Heart left ventricle (tissue), 16 donors: ENCODE measurements around the gene SLC38A10. TPM values are rescaled to one million over a fixed set of nuclear protein-coding genes. Genes with fewer than 3 reads are reported as not detected.

Source experiments
- ATAC-seq, 4 donors: fragments of 200-7000 bp; cut with Tn5 transposase; one replicate each; pipeline ENCODE4 v1.9.1; 2020 to 2022; ENCODE audit warnings: moderate library complexity in 4 of 4, mild to moderate bottlenecking in 3 of 4, moderate number of reproducible peaks in 1 of 4
- DNase-seq, 5 donors: peaks; one replicate each; pipeline ENCODE4 v3.0.0-alpha.2; 2020
- H3K27ac ChIP-seq, 12 donors: fragments of 200-600 bp; sonication (generic) in 4 of 12; one replicate each; pipeline versions ENCODE4 v1.5.0 to v1.8.0; 2016 to 2022; ENCODE audit warnings: mild to moderate bottlenecking in 2 of 12
- H3K27me3 ChIP-seq, 9 donors: fragments of 200-600 bp; sonication (generic) in 2 of 9; one replicate each; pipeline versions ENCODE4 v1.5.1 to v1.8.0; 2016 to 2022; ENCODE audit warnings: mild to moderate bottlenecking in 3 of 9
- H3K36me3 ChIP-seq, 9 donors: fragments of 200-600 bp; sonication (generic) in 2 of 9; one replicate each; pipeline versions ENCODE4 v1.5.0 to v1.8.0; 2018 to 2022; ENCODE audit warnings: mild to moderate bottlenecking in 2 of 9
- H3K4me1 ChIP-seq, 12 donors: fragments of 200-600 bp; sonication (generic) in 4 of 12; one replicate each; pipeline versions ENCODE4 v1.5.0 to v1.8.0; 2016 to 2022; ENCODE audit warnings: mild to moderate bottlenecking in 3 of 12
- H3K4me3 ChIP-seq, 12 donors: fragments of 200-600 bp; sonication (generic) in 4 of 12; one replicate each; pipeline versions ENCODE4 v1.5.0 to v1.8.0; 2017 to 2022; ENCODE audit warnings: mild to moderate bottlenecking in 9 of 12, moderate library complexity in 4 of 12
- H3K9me3 ChIP-seq, 12 donors: fragments of 200-600 bp; sonication (generic) in 4 of 12; one replicate each; pipeline versions ENCODE4 v1.5.0 to v1.8.0; 2016 to 2022; ENCODE audit warnings: mild to moderate bottlenecking in 1 of 12
- CTCF ChIP-seq, 12 donors: fragments of 200-600 bp; sonication (generic) in 4 of 12; IDR thresholded peaks; one replicate each; pipeline versions ENCODE4 v1.5.0 to v1.8.0; 2018 to 2022; ENCODE audit warnings: antibody characterized with exemption in 12 of 12, mild to moderate bottlenecking in 5 of 12
- POLR2A ChIP-seq, 2 donors: fragments of 450-650 bp; IDR thresholded peaks; one replicate each; pipeline ENCODE4 v1.6.1; 2017; ENCODE audit warnings: antibody characterized with exemption in 2 of 2, mild to moderate bottlenecking in 2 of 2, moderate library complexity in 2 of 2
- WGBS, 4 donors: extraction: QIAGEN DNeasy Blood & Tissue Kit in 2 of 4; methylation state at CpG; one replicate each; pipeline versions ENCODE4 v1.1.5 to v1.1.7; 2013 to 2018; 5-methylcytosine and 5-hydroxymethylcytosine counted together
- intact Hi-C, 10 donors: fragments of 100-400 bp; cut with DNase I; formaldehyde crosslinking; loops; one replicate each; pipeline versions ENCODE4 v1.11.1 to v1.14.2; 2022
- polyA plus RNA-seq, 2 donors: library from polyadenylated mRNA; stranded (reverse); fragments of 200-250 nt; gene quantifications; one replicate each; pipeline ENCODE4 v1.2.3, GENCODE V29; 2013
- total RNA-seq, 9 donors: library from RNA; depleted of rRNA in 2 of 9; stranded (reverse); fragments of >200 nt in 2 of 9; fragmentation: NEBNext Ultra II Directional in 3 of 9; extraction: Animal tissue kit (Norgen Biotek cat#: 25700) in 3 of 9; gene quantifications; one replicate each; pipeline versions ENCODE4 v1.1.0 to v1.2.4, GENCODE V29; 2016 to 2023
- donor health status: ischemic (EF 13 %, LVEDD 7.1; RV severe dilation, severe dysfunction).
- donor health status: healthy with polysubstance abuse.
- donor health status: DM: no; HTN: yes; CAD: no.
- donor health status: DM: no; HTN: no; CAD: no.
- donor health status: ischemic (EF 25% LVEDD 6.9; RV normal size, moderate dysfunction).
- donor health status: ischemic (EF 25% LVEDD 5.7; RV mildly dilated, moderate dysfunction).
- donor health status: healthy.
- donor health status: DM: yes; HTN: yes; CAD: no.
- donor health status: ischemic (EF 35%, LVEDD 5.7; RV mildly dilated, moderate dysfunction).
- donor health status: nonischemic (EF 11% LVEDD 7.7; RV severe dilation, severe dysfunction).
- donor health status: DM: yes; HTN: yes; CAD: no.
- donor health status: PGD.
- donor health status: ischemic (EF 29% LVEDD 5.4; RV normal size, mild dysfunction).
- donor health status: nonischemic (EF 23%, LVEDD 6.1; RV moderate dilation, normal function).

Gene SLC38A10
- total and polyA plus RNA-seq, 11 donors = 27.4 to 67.7 (median 46.7) TPM

GRCh38 chr17:81260171-81260570 is 34.9 kb downstream of the SLC38A10 start:
- Histone ChIP-seq H3K36me3 (peaks cover 0 to 91% (median 53%) of the 10 kb centered on the region in 9 donors), H3K9me3 (no peaks in the 10 kb centered on the region), H3K4me3 (no peak overlapping the region), H3K27me3 (no peaks in the 10 kb centered on the region), H3K4me1 (peaks cover 2 to 12% (median 5%) of the 10 kb centered on the region in 12 donors), H3K27ac (no peak overlapping the region)
- 94 to 96% (median 95%) methylated on average over 7 to 17 of the region's 17 CpGs for WGBS, 4 donors
- no peak for ATAC-seq
- DNase-seq = no peak
- TF ChIP-seq POLR2A (IDR thresholded peaks at IDR 0.05) (no peak), CTCF (IDR thresholded peaks at IDR 0.05) (no peak)
- intact Hi-C loops = no loop called here

GRCh38 chr17:81259058-81259605 is 36.0 kb downstream of the SLC38A10 start:
- Histone ChIP-seq H3K4me3 (no peak overlapping the region), H3K9me3 (no peaks in the 10 kb centered on the region), H3K4me1 (peaks cover 3 to 18% (median 13%) of the 10 kb centered on the region in 12 donors), H3K27ac (no peak overlapping the region), H3K36me3 (peaks cover 0 to 82% (median 47%) of the 10 kb centered on the region in 9 donors), H3K27me3 (no peaks in the 10 kb centered on the region)
- 93 to 96% (median 94%) methylated on average over 18 to 23 of the region's 23 CpGs for WGBS, 4 donors
- TF ChIP-seq CTCF (IDR thresholded peaks at IDR 0.05) (no peak), POLR2A (IDR thresholded peaks at IDR 0.05) (no peak)
- DNase-seq (no peak), ATAC-seq (no peak)
- intact Hi-C loops = loop anchor here in 3 of 10 donors (5.0 to 10.0 kb wide), 3 partner anchors 33 to 346 kb away; no protein-coding TSS in a partner anchor

- no peaks in the 10 kb centered on the region for H3K27me3 ChIP-seq
- intact Hi-C loops = loop anchor here in 3 of 10 donors (5.0 to 10.0 kb wide), 3 partner anchors 34 to 347 kb away; no protein-coding TSS in a partner anchor
- 80 to 89% (median 89%) methylated on average over 3 to 20 of the region's 20 CpGs for WGBS, 4 donors
- no peak for DNase-seq
- no peak overlapping the region for H3K4me3 ChIP-seq
- H3K27ac ChIP-seq = no peak overlapping the region
- TF ChIP-seq CTCF (IDR thresholded peaks at IDR 0.05) (no peak), POLR2A (IDR thresholded peaks at IDR 0.05) (no peak)
- no peak for ATAC-seq
- H3K9me3 ChIP-seq = no peaks in the 10 kb centered on the region
- H3K36me3 ChIP-seq = peaks cover 0 to 73% (median 40%) of the 10 kb centered on the region in 9 donors
- peaks cover 3 to 18% (median 13%) of the 10 kb centered on the region in 12 donors for H3K4me1 ChIP-seq
Observed at GRCh38 chr17:81258292-81258691, 36.8 kb downstream of the SLC38A10 start.

- Histone ChIP-seq H3K27me3 (no peaks in the 10 kb centered on the region), H3K4me1 (peaks cover 3 to 18% (median 13%) of the 10 kb centered on the region in 12 donors), H3K4me3 (no peak overlapping the region), H3K27ac (no peak overlapping the region), H3K36me3 (peaks cover 0 to 72% (median 40%) of the 10 kb centered on the region in 9 donors), H3K9me3 (no peaks in the 10 kb centered on the region)
- WGBS, 4 donors = 95 to 96% (median 95%) methylated on average over 19 of the region's 19 CpGs
- TF ChIP-seq CTCF (IDR thresholded peaks at IDR 0.05) = no peak
- TF ChIP-seq POLR2A (IDR thresholded peaks at IDR 0.05) = no peak
- intact Hi-C loops = loop anchor here in 3 of 10 donors (5.0 to 10.0 kb wide), 3 partner anchors 35 to 347 kb away; no protein-coding TSS in a partner anchor
- DNase-seq = no peak
- no peak for ATAC-seq
Observed at GRCh38 chr17:81257533-81257932, 37.6 kb downstream of the SLC38A10 start.
